H9 (cell line): ENCODE data around the gene KRT78. TPM values are rescaled to one million over a fixed set of nuclear protein-coding genes. Genes with fewer than 3 reads are reported as not detected.
"Not testable (repeated sequence)": the region's sequence is repeated elsewhere in the genome, so short reads cannot be mapped to it uniquely, and the experiment has no call there.

Source experiments
- DNase-seq: peaks from one replicate; pipeline ENCODE4 v3.0.0-alpha.2; 2017
- H2AFZ ChIP-seq: one replicate; pipeline ENCODE4 v1.6.1; 2013; ENCODE audit warnings: mild to moderate bottlenecking, low read length, control low read depth, moderate library complexity
- H2AK5ac ChIP-seq: 2 replicates; pipeline ENCODE4 v1.6.1; 2013; ENCODE audit warnings: low read length, control low read depth, mixed read lengths; ENCODE audit not compliant: insufficient read length
- H2BK120ac ChIP-seq: one replicate; pipeline ENCODE4 v1.6.1; 2013; ENCODE audit warnings: low read depth, mild to moderate bottlenecking, low read length, control low read depth, inconsistent platforms; ENCODE audit not compliant: poor library complexity, severe bottlenecking
- H2BK12ac ChIP-seq: 2 replicates; pipeline ENCODE4 v1.6.1; 2013; ENCODE audit warnings: low read length, control low read depth, mixed read lengths, low read depth; ENCODE audit not compliant: insufficient read length
- H2BK15ac ChIP-seq: 2 replicates; pipeline ENCODE4 v1.6.1; 2013; ENCODE audit warnings: low read depth, low read length, control low read depth
- H2BK20ac ChIP-seq: one replicate; pipeline ENCODE4 v1.6.1; 2013; ENCODE audit warnings: low read depth, mild to moderate bottlenecking, low read length, control low read depth, inconsistent platforms; ENCODE audit not compliant: poor library complexity, severe bottlenecking
- H2BK5ac ChIP-seq: 2 replicates; pipeline ENCODE4 v1.6.1; 2013; ENCODE audit warnings: low read length, control low read depth, mixed read lengths; ENCODE audit not compliant: insufficient read length
- H3K14ac ChIP-seq: 2 replicates; pipeline ENCODE4 v1.6.1; 2013; ENCODE audit warnings: low read length, control low read depth; ENCODE audit not compliant: insufficient read depth
- H3K18ac ChIP-seq: 2 replicates; pipeline ENCODE4 v1.6.1; 2013; ENCODE audit warnings: low read depth, mild to moderate bottlenecking, mixed read lengths, low read length, control low read depth; ENCODE audit not compliant: insufficient read length
- H3K23ac ChIP-seq: 2 replicates; pipeline ENCODE4 v1.6.1; 2013; ENCODE audit warnings: low read length, control low read depth, mixed read lengths, low read depth; ENCODE audit not compliant: insufficient read length
- H3K23me2 ChIP-seq: 2 replicates; pipeline ENCODE4 v1.6.1; 2013; ENCODE audit warnings: low read depth, mild to moderate bottlenecking, mixed read lengths, low read length, control low read depth; ENCODE audit not compliant: insufficient read length, poor library complexity, severe bottlenecking
- H3K27ac ChIP-seq: 2 replicates; pipeline ENCODE4 v1.5.1; 2013; ENCODE audit warnings: low read length, control low read depth, mixed read lengths, low read depth; ENCODE audit not compliant: insufficient read length
- H3K27me3 ChIP-seq: 2 replicates; pipeline ENCODE4 v1.6.1; 2013; ENCODE audit warnings: low read length, control low read depth, inconsistent platforms; ENCODE audit not compliant: insufficient read depth
- H3K4ac ChIP-seq: 2 replicates; pipeline ENCODE4 v1.6.1; 2013; ENCODE audit warnings: low read depth, mild to moderate bottlenecking, control low read depth, inconsistent platforms, low read length, moderate library complexity
- H3K4me1 ChIP-seq: 2 replicates; pipeline ENCODE4 v1.6.1; 2013; ENCODE audit warnings: low read length, control low read depth, inconsistent platforms; ENCODE audit not compliant: insufficient read depth
- H3K4me2 ChIP-seq: 2 replicates; pipeline ENCODE4 v1.6.1; 2013; ENCODE audit warnings: low read length, control low read depth, mixed read lengths; ENCODE audit not compliant: insufficient read length, insufficient read depth
- H3K56ac ChIP-seq: 2 replicates; pipeline ENCODE4 v1.6.1; 2013; ENCODE audit warnings: low read depth, mild to moderate bottlenecking, mixed read lengths, low read length, control low read depth; ENCODE audit not compliant: insufficient read length
- H3K79me1 ChIP-seq: 2 replicates; pipeline ENCODE4 v1.6.1; 2013; ENCODE audit warnings: low read depth, mild to moderate bottlenecking, moderate library complexity, low read length, control low read depth, inconsistent platforms; ENCODE audit not compliant: insufficient read depth, poor library complexity, severe bottlenecking
- H3K79me2 ChIP-seq: 2 replicates; pipeline ENCODE4 v1.6.1; 2013; ENCODE audit warnings: low read length, control low read depth, inconsistent platforms; ENCODE audit not compliant: insufficient read depth
- H3K9ac ChIP-seq: 2 replicates; pipeline ENCODE4 v1.6.1; 2013; ENCODE audit warnings: low read length, control low read depth, mixed read lengths; ENCODE audit not compliant: insufficient read length; ENCODE audit errors: extremely low read depth
- H3K9me3 ChIP-seq: one replicate; pipeline ENCODE4 v1.6.1; 2013; ENCODE audit warnings: low read depth, low read length, inconsistent platforms; ENCODE audit not compliant: control insufficient read depth
- H3T11ph ChIP-seq: one replicate; pipeline ENCODE4 v1.6.1; 2013; ENCODE audit warnings: mild to moderate bottlenecking, low read length, control low read depth, inconsistent platforms
- H4K20me1 ChIP-seq: one replicate; pipeline ENCODE4 v1.6.1; 2013; ENCODE audit not compliant: control insufficient read depth, insufficient read length, insufficient read depth
- H4K5ac ChIP-seq: 2 replicates; pipeline ENCODE4 v1.6.1; 2013; ENCODE audit warnings: low read depth, mild to moderate bottlenecking, mixed read lengths, low read length, control low read depth; ENCODE audit not compliant: insufficient read length
- H4K8ac ChIP-seq: replicated peaks from 2 replicates; pipeline ENCODE4 v1.6.1; 2013; ENCODE audit warnings: low read length, control low read depth, mixed read lengths, low read depth; ENCODE audit not compliant: insufficient read length
- H4K91ac ChIP-seq: 2 replicates; pipeline ENCODE4 v1.6.1; 2013; ENCODE audit warnings: low read depth, mild to moderate bottlenecking, moderate library complexity, mixed read lengths, low read length, control low read depth; ENCODE audit not compliant: insufficient read length
- H3K27ac Mint-ChIP-seq, 3 experiments: 2 replicates in 2 of 3; 3 replicates in 1 of 3; pipeline ENCODE4 v1.8.0; 2020 to 2021; ENCODE audit warnings: mixed read lengths in 3 of 3, mild to moderate bottlenecking in 1 of 3, moderate library complexity in 1 of 3
- H3K27me3 Mint-ChIP-seq: 2 replicates; pipeline ENCODE4 v1.8.0; 2021; ENCODE audit warnings: low read depth, mild to moderate bottlenecking, moderate library complexity, mixed read lengths
- H3K36me3 Mint-ChIP-seq, 3 experiments: 2 replicates in 2 of 3; 3 replicates in 1 of 3; pipeline ENCODE4 v1.8.0; 2020 to 2021; ENCODE audit warnings: low read depth in 3 of 3, mixed read lengths in 3 of 3; ENCODE audit not compliant: insufficient read depth in 1 of 3
- H3K4me1 Mint-ChIP-seq, 2 experiments: 2 replicates each; pipeline ENCODE4 v1.8.0; 2020; ENCODE audit warnings: mixed read lengths in 2 of 2
- H3K4me3 Mint-ChIP-seq, 2 experiments: 2 replicates in 1 of 2; 3 replicates in 1 of 2; pipeline ENCODE4 v1.8.0; 2020 to 2021; ENCODE audit warnings: mild to moderate bottlenecking in 2 of 2, mixed read lengths in 2 of 2, moderate library complexity in 1 of 2
- H3K9me3 Mint-ChIP-seq, 2 experiments: 2 replicates in 1 of 2; 3 replicates in 1 of 2; pipeline ENCODE4 v1.8.0; 2020; ENCODE audit warnings: mild to moderate bottlenecking in 2 of 2, mixed read lengths in 2 of 2, moderate library complexity in 1 of 2
- CTCF ChIP-seq: fragments of 200-600 bp; sonication (generic); conservative IDR thresholded peaks from 3 replicates; pipeline ENCODE4 v1.8.0; 2021; ENCODE audit warnings: antibody characterized with exemption, mild to moderate bottlenecking
- WGBS: extraction: QIAGEN DNeasy Blood & Tissue Kit; methylation state at CpG from one replicate; pipeline ENCODE4 v1.1.7; 2013; ENCODE audit warnings: missing lambda C conversion rate, low lambda C conversion rate, mixed read lengths; ENCODE audit not compliant: insufficient read length; ENCODE audit errors: extremely low coverage; 5-methylcytosine and 5-hydroxymethylcytosine counted together
- total RNA-seq: library from RNA; stranded (reverse); gene quantifications from 2 replicates; pipeline ENCODE4 v1.2.1, GENCODE V29; 2021

The KRT78 gene
- total RNA-seq, 1 experiment from 2014 or later: not detected

GRCh38 chr12:52795694-52796428 lies 52.9 kb downstream of the KRT78 start, which contains the start of gene KRT3:
Gene KRT3, minus strand, starts transcription at chr12:52796117. Its CDS starts 75 bp downstream, at chr12:52796042.
- DNase-seq: no peak
- Histone ChIP-seq H3K18ac (no peak within 1 kb of the TSS), H2AK5ac (no peak within 1 kb of the TSS), H3K23me2 (no peaks in the 10 kb centered on the region), H2BK5ac (no peak within 1 kb of the TSS), H2BK15ac (no peak within 1 kb of the TSS), H2BK120ac (no peak within 1 kb of the TSS), H3K4me2 (no peak within 1 kb of the TSS), H4K91ac (no peak within 1 kb of the TSS), H4K8ac (no peak within 1 kb of the TSS), H3K4me1 (peaks cover 8% of the 10 kb centered on the region; the same call in 1 of the 2 replicates), H3K27ac (no peak within 1 kb of the TSS), H3K79me1 (no peaks in the 10 kb centered on the region), H3K56ac (no peak within 1 kb of the TSS), H4K5ac (no peak within 1 kb of the TSS), H3K9ac (no peak within 1 kb of the TSS), H3K14ac (peak within 1 kb of the TSS; percentile 40; the same call in 1 of the 2 replicates), H3K23ac (no peak within 1 kb of the TSS), H3K79me2 (no peaks in the 10 kb centered on the region), H2BK12ac (no peak within 1 kb of the TSS), H3T11ph (no peak within 1 kb of the TSS), H4K20me1 (peaks cover 3% of the 10 kb centered on the region), H3K4ac (no peak within 1 kb of the TSS), H3K9me3 (no peaks in the 10 kb centered on the region), H2BK20ac (no peak within 1 kb of the TSS), H2AFZ (no peak within 1 kb of the TSS), H3K27me3 (no peaks in the 10 kb centered on the region)
- no peak for TF ChIP-seq CTCF
- H3K9me3 Mint-ChIP-seq: no peaks in the 10 kb centered on the region
- peaks cover 2% of the 10 kb centered on the region for H3K27me3 Mint-ChIP-seq
- WGBS: no CpG with 5 or more reads among the region's 17 CpGs
- H3K27ac Mint-ChIP-seq: no peak within 1 kb of the TSS
- no peaks in the 10 kb centered on the region for H3K36me3 Mint-ChIP-seq
- no peak within 1 kb of the TSS for H3K4me3 Mint-ChIP-seq
- H3K4me1 Mint-ChIP-seq: peaks cover 12 to 21% of the 10 kb centered on the region in 2 experiments

GRCh38 chr12:52795332-52795674 lies 53.5 kb downstream of the KRT78 start:
- not testable (repeated sequence) for H3K27me3 Mint-ChIP-seq, H3K14ac ChIP-seq, H2BK15ac ChIP-seq, H3K36me3 Mint-ChIP-seq, H3K79me2 ChIP-seq, H3K9ac ChIP-seq, H2BK12ac ChIP-seq, H3K56ac ChIP-seq, H3T11ph ChIP-seq, H3K18ac ChIP-seq, H3K4ac ChIP-seq, H2BK20ac ChIP-seq, H2AK5ac ChIP-seq, DNase-seq, H2AFZ ChIP-seq, H4K5ac ChIP-seq, H3K4me2 ChIP-seq, H3K4me3 Mint-ChIP-seq, H3K79me1 ChIP-seq, H3K9me3 Mint-ChIP-seq, H3K9me3 ChIP-seq, H4K8ac ChIP-seq, H3K23me2 ChIP-seq, H4K20me1 ChIP-seq, H3K27ac Mint-ChIP-seq, H2BK5ac ChIP-seq, H3K27ac ChIP-seq, H3K4me1 ChIP-seq, H2BK120ac ChIP-seq, H3K27me3 ChIP-seq, H4K91ac ChIP-seq, H3K23ac ChIP-seq
- H3K4me1 Mint-ChIP-seq: peaks cover 10 to 16% of the 10 kb centered on the region in 2 experiments
- no CpG with 5 or more reads among the region's 2 CpGs for WGBS
